Testis (tissue), 2 donors: Measurements from ENCODE around the gene TGFB1I1.

Source experiments
- CTCF ChIP-seq, 3 experiments: fragments of 450-650 bp in 2 of 3; fragments of 200-600 bp in 1 of 3; sonication (generic) in 1 of 3; IDR thresholded peaks; one replicate each; pipeline ENCODE4 v1.5.1; 2016 to 2019; ENCODE audit warnings: antibody characterized with exemption in 3 of 3, mild to moderate bottlenecking in 2 of 3, moderate library complexity in 1 of 3
- POLR2A ChIP-seq: fragments of 450-650 bp; IDR thresholded peaks from one replicate; pipeline ENCODE4 v1.6.1; 2017; ENCODE audit warnings: antibody characterized with exemption, mild to moderate bottlenecking, moderate library complexity

DNA sequence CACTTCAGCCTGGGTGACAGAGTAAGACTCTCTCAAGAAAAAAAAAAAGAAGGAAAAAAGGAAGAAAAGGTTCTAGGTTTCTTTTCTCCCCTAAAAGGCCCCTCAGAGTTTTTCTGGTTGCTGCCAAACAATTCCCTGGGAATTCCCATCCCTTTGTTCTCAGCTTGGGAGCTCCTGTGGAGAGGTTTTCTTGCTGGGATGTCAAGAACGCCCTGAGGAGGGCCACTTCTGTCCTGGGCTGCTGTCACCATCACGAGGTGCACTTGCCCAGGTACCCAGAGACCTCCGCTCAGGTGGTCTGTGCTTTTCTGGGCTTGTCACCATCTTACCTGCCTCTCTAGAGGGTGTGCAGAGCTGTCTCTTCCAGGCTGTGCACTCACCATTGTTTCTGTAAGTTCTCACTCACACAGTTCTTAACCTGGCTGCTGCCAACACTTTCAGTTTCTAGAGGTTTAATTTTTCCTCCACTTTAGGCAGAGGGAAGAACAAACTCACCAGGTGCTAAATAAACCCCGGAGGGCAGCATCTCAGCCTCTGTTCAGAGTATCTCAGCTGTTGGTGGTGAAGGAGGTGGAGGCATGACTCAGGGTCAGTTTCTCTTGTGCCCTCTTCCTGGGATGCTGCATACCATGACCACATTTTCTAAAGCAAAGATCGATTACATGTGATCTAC lies 41.4 kb upstream of the TGFB1I1 start:
- TF ChIP-seq POLR2A: no peak
- no peak for TF ChIP-seq CTCF (IDR thresholded peaks at IDR 0.05)
